HL-60/S4 (cell line): ENCODE results near the gene ANXA2R.
"Not testable (repeated sequence)": the region's sequence is repeated elsewhere in the genome, so short reads cannot be mapped to it uniquely, and the experiment has no call there.

Experiments used
- in situ Hi-C: fragments of 300-500 bp; cut with MboI; formaldehyde crosslinking; loops from 2 replicates; pipeline ENCODE4 v1.14.3; 2022; ENCODE audit warnings: low sequenced_read_pairs

Gene ANXA2R

DNA sequence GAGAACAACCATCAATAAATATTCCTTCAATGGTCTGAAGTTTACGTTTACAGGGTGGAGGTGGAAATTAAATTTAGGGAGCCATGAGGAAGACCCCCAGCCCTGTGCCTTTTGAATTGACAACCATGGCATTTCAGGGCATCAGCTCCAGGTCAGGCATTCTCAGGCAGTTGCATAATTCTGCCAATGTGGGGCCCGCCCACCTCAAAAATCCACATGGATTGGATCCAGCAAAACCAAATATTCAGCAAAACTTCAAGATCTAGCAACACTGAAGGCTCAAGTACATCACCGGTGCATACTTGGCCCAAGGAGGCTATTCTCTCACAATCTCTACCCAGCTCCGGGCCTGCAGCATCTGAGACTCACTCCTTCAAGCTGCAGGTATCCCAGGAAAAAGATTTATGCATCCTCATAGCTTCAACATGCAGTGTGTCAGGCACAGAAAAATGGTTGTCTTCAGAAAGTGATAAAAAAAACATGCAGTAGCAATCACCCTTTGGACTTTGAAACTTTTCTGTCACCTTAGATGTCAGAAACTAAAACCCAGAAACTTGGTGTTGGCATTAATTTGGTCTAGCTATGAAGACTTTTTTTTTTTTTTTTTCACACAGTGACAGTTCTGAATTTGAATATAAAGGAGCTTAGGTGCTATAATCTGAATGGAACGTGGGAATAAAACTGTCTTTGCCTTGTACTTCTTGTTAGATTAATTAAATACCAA, 21.4 kb upstream of the ANXA2R start:
- in situ Hi-C loops, result no loop called here

DNA sequence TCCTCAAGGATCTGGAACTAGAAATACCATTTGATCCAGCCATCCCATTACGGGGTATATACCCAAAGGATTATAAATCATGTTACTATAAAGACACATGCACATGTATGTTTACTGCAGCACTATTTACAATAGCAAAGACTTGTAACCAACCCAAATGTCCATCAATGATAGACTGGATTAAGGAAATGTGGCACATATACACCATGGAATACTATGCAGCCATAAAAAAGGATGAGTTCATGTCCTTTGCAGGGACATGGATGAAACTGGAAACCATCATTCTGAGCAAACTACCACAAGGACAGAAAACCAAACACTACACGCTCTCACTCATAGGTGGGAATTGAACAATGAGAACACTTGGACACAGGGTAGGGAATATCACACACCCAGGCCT, 19.9 kb upstream of the ANXA2R start:
- in situ Hi-C loops, result not testable (repeated sequence)

DNA sequence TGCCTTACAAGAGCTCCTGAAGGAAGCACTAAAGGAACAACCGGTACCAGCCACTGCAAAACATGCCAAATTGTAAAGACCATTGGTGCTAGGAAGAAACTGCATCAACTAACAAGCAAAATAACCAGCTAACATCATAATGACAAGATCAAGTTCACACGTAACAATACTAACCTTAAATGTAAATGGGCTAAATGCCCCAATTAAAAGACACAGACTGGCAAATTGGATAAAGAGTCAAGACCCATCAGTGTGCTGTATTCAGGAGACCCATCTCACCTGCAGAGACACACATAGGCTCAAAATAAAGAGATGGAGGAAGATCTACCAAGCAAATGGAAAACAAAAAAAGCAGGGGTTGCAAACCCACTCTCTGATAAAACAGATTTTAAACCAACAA, 15.0 kb upstream of the ANXA2R start:
- in situ Hi-C loops, result not testable (repeated sequence)

DNA sequence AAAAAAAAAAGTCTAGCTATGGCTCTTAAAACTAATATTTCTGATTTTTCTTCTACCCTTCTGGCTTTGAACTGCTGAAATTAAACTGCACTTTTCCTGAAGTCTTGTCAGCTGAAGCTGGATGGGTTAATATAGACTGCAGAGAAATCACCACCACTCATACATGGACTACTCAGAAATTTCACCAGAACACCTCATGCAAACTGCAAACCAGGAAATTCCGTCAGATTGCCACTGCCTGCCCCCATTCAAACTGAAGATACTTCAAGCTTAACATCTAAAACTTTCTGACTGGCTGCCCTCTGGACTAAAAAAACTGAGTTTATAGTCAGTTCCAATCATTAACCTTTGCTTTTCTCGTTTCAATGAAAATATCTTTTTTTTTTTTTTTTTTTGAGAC, 11.6 kb upstream of the ANXA2R start:
- in situ Hi-C loops, result no loop called here

DNA sequence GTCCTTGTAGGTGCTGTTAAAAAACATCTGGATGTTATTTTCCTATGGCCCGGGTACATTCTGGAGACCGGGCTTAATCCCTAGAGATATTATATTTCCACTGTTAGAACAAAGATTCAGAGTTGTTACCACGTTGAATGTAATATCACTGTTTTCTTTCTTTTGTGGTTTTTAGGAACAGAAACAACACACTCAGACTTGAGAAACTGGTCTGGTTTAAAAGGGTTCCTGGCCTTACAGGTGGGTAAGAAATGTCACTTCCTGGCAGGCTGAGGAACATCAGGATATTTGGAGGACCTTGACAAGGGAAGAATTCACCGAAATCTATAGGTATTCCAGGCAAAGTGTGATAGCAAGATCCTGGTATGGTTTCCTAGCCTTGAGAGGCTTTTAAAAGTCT, 10.3 kb upstream of the ANXA2R start:
- in situ Hi-C loops, result no loop called here

DNA sequence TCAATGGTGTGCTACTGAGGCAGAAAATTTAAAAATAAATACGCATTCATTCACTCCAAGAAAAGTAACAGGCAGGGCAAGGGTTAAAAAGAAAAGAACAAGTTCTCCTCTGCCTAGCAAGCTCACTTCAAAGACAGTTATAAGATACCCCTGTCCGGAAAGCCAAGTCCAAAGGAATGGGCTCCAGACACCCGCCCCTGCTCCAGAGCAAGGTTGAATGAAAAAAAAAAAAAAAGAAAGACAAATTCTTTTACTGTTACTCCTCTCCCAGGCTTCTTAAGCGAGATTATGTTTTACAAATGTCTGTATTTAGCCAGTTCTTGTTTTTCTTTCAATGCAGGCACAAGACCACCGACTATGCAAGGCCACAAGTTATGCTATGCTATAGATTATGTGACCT, 9.1 kb upstream of the ANXA2R start:
- in situ Hi-C loops, result no loop called here

DNA sequence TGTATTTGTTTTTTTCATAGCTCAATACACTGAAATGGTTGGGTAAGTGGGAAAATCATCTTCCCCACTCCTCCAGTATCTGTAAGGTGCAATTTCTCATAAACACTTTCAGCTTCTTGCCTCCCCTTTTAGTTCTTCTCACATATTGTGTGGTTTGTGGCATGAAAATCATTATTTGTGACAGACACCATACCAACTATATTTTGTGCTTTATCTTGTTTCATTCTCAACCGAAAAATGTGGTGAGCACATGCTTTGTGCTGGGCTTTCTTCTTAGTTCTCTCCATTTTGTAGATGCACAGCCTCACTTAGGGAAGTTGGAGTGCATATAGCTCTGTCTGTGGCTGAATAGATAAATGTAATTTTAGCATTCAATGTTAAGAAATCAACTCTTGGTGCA, 6.4 kb upstream of the ANXA2R start:
- in situ Hi-C loops, result no loop called here

DNA sequence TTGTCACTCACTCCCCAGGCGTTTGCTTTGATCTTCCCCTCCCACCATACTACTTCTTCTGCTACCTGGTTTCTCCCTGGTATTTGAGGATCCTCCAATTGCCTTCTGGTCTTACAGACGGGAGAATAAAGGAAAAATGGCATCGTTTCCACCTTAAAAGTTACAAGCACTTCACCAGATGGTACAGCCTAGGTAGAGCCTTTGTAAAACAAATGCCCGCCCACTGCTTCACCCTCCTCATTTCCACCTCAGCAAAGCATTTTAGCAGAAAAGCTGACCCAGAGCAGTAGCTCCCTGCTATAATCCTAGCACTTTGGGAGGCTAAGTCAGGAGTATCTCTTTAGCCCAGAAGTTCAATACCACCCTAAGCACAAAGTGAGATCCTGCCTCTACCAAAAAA, 5.1 kb upstream of the ANXA2R start:
- in situ Hi-C loops, result no loop called here

DNA sequence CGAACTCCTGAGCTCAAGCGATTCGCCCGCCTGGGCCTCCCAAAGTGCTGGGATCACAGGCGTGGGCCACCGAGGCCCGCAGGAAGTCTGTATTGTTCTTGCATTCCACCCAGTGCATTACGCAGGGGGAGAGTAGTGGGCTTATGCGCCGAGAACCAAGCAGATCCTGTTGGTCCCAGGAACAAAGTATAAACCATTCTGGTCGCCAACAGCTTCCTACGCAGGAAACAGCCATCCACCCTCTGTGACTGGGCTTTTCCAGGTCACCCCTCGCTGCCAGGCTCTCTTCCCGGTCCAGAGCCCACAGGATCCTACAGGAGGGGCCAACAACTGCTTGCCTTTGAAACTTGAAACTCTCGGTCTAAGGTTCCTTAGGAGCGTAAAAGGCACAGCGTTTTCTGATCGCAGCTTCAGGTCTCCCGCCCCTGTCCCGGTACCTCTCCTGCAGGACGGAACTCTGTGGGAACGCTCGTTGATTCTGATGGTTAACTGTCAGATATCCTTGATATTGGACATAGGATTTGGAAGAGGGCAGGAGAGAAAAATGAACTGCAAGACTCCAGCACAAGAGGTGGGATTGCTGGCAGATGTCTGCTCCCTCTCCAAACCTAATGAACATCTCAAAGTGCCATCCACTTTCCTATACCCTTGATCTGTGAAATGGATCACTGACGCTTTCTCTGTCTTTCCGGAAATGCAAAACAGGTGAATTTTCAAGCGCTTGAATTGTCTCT, 4.2 kb upstream of the ANXA2R start:
- in situ Hi-C loops, result no loop called here

DNA sequence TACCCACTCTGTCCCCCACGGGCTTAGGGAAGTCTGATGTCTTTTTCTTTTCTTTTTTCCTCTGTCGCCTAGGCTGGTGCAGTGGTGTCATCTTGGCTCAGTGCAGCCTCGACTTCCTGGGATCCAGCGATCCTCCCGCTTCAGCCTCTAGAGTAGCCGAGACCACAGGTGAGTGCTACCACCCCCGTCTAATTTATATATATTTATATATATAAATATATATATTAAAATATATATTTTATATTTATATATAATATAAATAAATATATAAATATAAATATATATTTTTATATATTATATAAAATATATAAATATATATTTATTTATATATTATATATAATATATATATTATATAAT, 3.3 kb upstream of the ANXA2R start:
- in situ Hi-C loops, result no loop called here

DNA sequence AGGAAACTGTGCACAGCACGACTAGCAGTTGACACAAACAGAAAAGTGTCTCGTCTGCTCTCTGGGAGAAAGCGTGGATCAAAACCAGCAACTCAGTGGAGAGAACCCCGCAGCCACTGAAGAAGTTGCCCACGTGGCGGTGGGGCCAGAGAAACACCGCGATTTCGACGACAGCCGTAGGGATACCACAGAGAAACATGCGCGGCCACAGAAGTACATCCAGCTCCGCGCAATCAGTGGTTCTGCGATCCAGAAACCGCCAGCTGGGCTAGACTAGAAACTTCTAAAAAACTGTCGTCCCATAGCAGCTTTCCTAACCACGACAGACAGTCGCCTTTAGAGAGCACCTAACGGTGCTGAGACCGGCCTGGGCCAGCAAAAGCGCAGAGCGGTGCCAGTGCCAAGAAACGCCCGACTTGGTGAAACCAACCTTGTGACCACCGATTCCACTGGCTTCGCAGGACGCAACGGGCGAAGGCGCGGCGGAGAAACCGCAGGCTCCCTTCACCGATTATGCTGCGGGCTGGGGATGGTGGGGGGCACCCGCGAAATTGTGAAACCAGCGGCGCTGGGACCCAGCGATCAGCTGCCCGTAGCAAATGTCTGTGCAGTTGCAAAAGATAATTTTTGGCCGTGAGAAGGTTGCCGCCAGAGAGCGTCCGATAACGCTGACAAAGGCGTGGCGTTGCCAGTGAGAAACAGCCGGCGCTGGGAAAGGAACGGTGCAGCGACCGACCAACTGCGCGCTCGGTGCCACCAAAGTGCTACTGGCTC, 2.7 kb upstream of the ANXA2R start:
- in situ Hi-C loops, result no loop called here

DNA sequence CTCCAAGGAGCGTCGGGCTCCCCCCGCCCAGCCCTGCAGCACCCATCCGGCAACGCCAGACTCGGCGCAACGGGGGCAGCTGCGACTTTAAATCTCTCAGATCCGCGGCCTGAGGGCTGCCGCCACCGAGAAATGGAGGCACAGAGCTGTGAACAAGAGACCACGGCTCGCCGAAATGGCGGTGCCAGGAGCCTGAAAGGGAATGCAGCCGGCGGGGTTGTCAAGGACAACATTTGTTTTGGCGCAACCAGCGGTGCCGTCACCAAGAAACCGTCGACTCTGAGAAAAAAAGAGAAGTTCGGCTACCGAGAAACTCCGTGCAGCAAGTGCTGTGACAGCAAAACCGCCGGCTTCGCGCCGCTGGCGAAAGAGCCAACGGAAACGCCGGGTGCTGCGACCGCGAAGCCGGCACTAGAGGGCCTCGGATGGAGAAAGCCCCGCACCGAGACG, 2.1 kb upstream of the ANXA2R start:
- in situ Hi-C loops, result no loop called here

DNA sequence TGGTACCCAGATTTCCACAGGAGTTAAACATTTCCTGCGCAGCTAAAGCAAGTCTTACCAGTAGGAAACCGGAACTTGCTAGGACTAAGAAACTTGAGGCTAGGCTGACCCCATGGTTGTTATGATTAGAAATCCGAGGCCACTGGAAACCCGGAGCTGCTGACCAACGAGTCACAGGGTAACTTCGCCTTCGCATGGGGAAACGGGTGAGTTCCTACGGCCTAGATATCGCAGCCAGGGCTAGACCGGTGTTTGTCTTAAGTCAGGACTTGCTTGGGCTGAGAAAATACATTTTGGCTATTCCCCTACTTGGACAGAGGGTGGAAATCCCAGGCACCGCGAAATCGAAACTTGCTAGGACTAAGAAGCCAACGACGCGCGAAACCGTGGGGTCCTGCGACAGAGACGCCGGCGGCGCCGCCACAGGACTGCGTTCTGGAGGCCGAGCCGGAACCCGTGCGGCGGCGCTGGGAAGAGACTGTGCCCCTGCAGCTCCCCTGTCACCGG, 1.6 kb upstream of the ANXA2R start:
- in situ Hi-C loops, result no loop called here

DNA sequence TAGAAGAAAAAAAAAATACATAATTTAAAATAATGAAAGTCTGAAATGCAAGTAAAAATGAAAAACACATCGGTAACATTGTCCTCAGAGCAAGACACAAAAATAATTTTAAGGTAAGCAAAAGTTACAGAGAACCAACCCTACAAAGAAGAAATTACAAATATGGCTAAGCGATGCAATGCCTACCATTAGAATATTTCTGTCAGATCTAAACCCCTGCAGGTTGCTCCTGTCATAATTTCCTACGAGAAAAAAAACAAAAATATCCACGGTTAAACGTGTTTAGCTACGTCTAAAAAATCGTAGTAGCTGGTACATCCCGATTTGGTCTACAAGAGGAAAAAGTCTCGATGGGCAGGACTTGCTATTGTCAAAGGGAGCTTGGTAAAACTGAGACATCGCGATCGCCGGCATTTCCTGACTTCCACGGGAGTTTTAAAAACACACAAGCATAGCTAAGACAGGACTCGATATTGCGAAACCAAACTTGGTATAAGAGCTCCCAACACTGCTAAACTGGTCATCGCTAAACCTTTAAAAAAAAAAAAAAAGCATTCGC, 1.1 kb upstream of the ANXA2R start:
- in situ Hi-C loops, result no loop called here

DNA sequence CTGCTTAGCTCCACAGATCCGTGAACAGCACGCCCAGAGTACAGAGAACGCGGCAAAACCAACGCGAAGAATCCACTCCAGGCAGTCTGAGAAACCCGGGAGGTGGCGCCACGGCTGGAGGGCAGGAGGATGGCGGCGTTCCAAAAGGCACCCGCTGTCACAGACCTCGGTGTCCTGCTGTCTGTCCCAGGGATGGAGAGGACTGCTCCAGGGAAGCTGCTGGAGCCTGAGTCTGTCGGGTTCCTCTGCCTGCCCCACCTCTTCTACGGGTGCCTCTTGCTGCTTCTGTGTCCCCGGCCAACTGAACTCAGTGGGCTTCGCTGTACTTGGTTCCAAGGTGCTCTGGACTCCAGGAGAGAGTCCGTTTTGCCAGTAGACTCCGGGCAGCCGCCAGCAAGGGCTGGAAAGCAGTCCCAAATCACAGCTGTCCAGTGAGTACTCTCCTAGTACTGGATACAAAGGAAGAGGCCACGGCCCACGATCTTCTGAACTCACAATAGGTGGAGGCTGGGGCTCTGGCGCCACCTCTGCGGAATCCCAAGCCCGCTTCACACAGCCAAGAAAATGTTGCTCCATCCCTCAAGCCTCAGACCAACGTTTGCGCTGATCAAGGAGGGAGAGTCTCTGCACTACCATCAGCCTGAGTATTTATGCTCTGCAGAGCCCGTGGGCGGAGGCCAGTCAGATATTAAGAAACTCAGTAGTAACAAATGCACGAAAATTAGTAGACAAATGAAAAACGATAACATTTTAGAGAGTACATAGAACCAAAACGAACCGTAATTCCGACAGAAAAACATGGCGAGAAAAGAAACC, 440 bp downstream of the ANXA2R start:
- in situ Hi-C loops, result no loop called here

DNA sequence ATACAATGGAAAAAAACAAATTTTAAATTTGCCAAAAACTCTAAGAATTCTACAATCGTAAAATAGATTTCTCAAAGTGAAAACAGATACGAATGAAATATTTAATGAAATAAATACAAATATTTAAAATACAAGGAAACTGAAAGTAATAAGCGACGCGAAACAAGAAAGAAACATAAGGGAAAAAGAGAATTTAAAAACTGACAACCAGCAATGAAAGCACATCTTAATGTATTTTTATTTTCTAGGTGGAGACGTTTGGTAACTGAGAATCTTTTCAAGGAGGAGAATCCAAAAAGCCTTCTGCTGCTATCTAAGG, 1.0 kb downstream of the ANXA2R start:
- in situ Hi-C loops, result no loop called here

DNA sequence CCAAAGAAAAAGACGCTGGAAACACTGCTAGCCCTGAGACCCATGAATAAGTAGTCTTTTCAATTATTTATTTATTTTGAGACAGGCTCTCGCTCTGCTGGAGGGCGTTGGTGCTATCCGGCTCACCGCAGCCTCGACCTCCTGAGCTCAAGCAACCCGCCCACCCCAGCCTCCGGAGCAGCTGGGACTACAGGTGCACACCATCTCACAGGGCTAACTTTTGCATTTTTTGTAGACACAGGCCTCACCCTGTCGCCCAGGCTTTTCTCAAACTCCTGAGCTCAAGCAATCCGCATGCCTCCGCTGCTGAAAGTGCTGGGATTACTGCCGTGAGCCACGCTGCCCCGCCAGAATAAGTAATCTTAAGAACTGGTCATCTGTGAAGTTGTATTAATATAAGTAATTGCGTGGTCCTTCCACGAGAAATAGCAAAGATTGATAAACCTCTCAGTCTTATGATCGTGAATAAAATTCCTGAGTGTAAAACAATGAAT, 1.6 kb downstream of the ANXA2R start:
- in situ Hi-C loops, result no loop called here

DNA sequence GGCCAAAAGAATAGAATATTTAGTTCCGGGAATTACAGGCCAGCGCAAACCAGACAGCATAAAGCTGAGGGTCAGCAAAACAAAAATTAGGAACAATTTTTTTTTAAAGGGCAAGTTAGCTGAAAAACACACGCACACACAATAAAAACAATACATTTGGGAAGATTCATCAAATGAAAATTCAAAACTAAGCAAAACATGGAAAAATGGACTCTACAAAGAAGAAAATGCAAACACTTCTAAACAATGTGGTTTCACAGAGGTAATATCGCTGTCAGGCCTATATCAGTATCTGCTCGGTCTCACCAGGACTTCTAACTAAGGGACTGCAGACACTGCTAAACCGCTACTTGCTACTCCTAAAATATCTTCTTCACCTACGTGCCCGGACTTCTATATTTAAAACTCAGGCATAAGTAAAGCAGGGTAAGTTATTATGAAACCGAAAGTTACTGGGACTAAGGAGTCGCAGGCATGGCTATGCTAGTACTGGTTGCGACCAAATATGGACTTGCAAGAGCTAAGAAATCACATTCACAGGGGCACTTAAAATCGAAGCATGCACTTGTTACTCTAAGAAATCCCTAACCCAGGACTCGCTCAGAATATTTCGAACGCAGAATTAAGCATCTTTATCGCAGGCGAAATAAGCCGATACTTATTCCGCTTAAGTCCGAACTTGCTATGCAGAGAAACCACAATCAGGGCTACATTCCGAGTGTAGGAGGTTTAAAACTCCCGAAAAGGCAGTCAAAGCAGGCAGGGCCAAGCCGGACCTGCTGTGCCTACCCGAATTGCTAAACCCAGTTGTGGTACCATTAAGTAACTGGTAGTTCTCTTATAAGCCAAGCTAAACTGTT, 2.3 kb downstream of the ANXA2R start:
- in situ Hi-C loops, result no loop called here

DNA sequence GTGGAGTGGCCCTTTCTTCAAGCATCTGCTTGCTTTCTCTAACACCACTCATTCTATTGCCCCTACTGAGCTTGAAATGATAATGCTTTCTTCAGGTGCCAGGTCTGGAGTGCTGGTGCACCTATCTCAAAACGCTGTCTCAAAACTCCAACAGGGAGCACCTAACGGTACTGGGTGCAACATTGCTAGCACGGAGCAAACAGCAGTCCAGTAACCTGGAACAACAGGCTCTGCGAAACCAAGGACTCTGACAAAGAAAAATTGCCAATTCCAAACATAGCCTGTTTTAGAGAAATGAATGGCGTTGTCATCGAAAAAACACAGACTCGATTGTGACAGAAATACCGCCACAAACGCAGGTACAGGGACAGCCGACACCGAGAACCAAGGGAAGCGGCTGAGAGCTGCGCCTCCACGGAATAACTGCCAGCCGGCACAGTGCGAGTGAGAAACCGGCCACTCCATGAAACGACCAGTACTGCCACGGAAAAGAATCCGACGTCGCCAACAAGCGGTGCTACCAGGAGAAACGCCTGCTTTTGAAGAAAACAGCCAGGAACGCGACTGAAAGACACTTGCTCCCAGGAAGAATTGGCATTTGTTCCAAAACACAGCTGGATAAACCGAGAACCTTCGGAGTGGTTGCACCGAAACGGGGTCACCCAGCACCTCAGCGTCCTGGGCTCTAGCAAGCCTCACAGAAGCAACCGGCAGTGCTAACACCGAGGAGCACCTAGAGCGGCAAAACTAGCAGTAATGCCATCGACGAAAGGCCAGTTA, 3.1 kb downstream of the ANXA2R start:
- in situ Hi-C loops, result no loop called here
